ENCODE measurements around the gene CHEK1.

- no peak for TF ChIP-seq POLR2A (IDR thresholded peaks at IDR 0.05; ENCODE audit: low read length)
- TF ChIP-seq GATA1 (IDR thresholded peaks at IDR 0.05; ENCODE audit: low read depth, low read length) = no peak
Observed at GRCh38 chr11:125586623-125587022, 38.3 kb upstream of the CHEK1 start.

Data from erythroblast (primary cell).